Mesenteric fat pad (tissue), 1 donor: ENCODE results near the gene RBMS3. TPM values are rescaled to one million over a fixed set of nuclear protein-coding genes. Genes with fewer than 3 reads are reported as not detected.
"Not testable (repeated sequence)": the region's sequence is repeated elsewhere in the genome, so short reads cannot be mapped to it uniquely, and the experiment has no call there.

Experiments used
- DNase-seq: peaks from one replicate; pipeline ENCODE4 v3.0.0-alpha.2; 2020; ENCODE audit warnings: low spot score
- total RNA-seq: library from RNA; stranded (reverse); fragmentation: NEBNext Ultra II Directional; extraction: Animal tissue kit (Norgen Biotek cat#: 25700); gene quantifications from one replicate; pipeline ENCODE4 v1.2.1, GENCODE V29; 2021
- donor health status: DM: yes; HTN: yes; CAD: no.

Gene RBMS3
- total RNA-seq, 1 donor from 2014 or later: 127 TPM

DNA sequence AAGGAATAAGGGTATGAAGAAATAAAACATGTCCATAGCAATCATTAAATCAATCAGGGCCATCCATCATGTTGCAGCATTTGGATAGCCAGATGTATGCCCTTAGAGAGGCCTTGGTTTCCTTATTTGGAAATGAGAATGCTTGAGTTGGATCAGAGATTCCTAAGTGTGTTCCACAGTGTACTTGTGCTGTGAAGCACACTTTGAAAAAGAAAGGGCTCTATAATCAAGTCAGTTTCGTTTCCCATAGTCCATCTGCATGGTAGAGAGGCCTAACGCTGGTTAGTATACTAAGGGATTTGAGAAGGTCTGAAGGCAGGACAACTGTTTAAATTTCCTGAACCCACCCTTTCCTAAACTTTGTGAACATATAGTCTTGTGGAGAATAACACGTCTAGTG is 30.9 kb downstream of the RBMS3 start:
- no peak for DNase-seq

DNA sequence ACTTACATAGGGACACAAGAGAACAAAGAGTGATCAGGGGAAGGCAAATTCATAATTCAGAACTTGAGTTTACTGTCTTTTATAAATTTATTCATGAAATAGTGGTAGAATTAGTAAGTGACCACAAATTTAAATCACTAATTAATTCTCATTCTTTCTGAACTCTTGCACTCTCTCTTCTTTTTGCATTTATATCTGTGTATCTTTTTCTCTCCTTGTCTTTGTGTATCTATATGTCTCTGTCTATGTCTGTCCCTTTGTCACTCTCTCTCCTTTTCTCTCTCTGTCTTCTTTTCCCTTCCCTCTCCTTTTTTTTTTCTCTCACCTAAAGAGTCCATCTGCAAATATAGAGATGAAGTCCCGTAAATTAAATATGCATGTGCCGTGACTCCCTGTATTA is 31.5 kb downstream of the RBMS3 start:
- DNase-seq: no peak

DNA sequence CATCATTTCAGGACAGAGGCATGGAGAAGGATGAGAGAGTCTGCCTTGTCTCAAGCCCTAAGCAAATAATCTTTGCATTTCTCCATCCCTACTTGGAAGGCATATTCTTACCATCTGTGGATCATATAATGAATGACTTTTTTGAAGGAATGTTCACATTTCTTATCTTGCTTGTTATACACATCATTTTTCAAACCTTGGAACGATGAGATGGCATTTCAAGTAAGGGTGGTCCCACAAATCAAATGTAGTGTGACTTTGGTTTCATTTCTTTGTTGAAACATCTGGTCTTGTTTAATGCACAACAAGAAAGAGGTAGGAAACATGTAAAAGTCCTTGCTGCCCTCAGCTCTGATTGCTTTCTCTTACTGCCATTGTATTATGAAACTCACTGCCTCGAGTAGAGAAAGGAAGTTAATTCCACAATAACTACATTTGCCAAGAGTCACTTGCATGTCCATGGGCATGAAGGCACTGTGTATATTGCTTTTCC is 32.1 kb downstream of the RBMS3 start:
- no peak for DNase-seq

DNA sequence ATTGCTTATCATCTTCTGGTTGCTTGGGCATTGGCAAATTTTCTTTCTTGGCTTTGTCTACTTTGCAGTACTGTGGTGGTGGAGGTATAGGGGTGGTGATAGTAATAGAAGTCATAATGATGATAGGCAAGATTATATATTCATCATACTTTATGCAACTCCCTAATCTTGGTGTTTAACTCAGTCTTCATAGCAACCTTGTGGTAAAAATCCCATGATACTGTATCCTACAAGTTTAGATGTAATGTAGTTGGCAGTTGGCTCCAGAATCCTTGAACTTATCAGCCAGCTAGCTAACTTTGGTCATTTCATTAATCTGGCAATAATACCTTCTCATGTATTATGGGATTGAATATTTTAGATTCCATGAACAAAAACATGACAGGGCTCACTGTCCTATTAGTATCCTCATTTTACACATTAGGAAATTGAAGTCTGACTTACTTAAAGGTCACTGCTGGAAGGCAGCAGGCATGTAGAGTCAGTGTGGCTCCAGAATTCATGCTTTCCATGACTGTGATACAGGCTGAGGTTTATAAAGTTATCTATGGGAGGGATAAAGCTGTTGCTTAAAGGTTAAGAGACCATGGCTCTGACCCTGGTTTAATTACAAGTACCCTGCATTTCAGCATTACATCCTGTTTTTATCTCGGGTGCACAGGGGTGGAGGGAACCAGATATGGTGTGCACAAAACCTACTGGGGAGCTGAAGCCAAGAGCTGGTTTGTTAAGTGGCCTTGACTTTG is 33.3 kb downstream of the RBMS3 start:
- DNase-seq: no peak

DNA sequence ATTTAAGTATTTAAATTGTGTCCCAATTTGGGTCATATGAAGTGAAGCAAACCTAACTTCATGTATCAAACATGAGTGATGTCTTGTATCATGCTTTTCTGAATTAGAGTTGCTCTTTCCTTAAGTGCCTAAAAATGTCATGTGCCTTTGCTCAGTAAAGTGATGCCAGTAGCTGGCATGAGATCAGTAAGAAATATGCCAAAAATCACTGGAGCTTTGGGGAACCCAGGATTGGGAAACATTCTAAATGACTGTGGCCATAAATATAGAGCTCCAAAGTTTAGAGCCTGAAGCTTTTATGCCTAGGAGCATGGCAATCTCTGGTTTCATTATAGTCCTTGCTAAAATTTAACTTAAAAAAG is 33.8 kb downstream of the RBMS3 start:
- DNase-seq: no peak

DNA sequence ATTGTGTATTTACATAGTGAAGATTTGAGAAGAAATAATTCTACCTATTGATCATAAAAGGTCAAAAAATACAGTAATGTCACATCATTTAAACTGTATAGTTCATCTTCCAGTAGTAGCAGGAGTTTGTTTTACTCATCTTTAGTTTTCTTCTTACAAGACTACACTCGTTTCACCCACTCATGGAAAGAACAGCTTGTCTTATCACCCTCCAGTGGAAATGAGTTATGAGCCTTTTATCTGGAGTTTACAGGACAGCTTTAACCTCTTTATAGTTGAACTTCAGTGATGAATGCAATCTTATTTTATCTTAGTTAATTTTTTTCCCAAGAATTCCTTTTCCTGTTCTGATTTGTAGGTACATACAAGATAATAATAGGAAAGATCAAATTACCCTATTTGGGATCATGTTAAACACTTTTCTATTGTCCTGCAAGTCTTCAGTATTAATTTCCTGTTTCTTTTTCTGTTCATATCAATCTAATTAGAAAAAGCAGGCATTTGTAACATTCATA is 36.8 kb downstream of the RBMS3 start:
- DNase-seq: no peak

DNA sequence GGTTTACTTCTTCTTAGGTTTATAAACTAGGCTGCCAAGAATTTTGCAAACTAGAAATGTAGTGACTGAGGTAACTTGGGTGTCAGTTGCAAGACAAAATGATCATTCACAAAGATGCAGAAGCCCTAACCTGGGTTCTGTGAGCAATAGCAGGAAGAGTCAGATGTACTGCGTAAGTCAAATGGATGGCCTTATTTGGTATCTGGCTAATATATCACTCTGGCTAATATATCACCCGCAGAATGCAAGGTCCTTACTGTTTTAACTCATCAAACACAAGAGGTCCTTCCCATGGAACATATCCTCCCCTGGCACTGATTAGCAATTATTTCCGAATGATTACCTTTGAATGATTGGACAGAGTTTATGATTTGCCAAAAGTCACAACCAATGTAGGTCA is 37.4 kb downstream of the RBMS3 start:
- no peak for DNase-seq

DNA sequence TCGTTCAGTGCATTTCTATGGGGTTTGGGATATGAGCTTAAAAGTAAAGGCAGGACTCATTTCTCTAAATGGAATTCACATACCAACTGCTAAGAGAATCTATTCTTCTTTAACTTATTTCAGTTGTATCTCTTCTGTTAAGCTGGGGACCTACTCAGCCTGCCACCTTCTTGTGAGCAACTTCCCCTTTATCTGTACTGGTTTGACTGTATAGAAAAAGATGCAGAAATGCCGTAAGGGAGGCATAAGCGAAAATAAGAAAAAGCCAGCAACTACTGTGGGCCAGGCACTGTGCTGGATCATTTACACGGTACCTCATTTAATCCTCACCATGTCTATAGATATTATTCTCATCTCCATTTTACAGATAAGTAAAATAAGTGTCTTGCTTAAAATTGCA is 38.4 kb downstream of the RBMS3 start:
- no peak for DNase-seq

DNA sequence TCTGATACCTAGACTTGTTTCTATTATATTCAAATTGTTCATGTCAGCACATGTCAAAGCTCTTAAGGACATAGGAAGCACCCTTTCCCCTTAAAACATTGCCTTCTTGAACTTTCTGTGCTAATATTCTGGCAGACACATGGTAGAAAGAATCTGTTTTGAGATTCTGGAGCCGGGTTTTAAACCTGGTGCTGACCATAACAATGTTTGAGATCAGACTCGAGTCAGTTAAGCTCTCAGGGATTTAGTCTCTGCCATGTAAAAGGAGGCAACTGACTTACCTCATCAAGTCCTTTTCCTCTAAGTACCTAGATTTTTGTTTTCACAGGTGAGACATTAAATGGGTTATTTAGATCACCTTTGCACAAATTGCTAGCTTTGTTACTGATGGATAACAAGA is 38.9 kb downstream of the RBMS3 start:
- DNase-seq: no peak

DNA sequence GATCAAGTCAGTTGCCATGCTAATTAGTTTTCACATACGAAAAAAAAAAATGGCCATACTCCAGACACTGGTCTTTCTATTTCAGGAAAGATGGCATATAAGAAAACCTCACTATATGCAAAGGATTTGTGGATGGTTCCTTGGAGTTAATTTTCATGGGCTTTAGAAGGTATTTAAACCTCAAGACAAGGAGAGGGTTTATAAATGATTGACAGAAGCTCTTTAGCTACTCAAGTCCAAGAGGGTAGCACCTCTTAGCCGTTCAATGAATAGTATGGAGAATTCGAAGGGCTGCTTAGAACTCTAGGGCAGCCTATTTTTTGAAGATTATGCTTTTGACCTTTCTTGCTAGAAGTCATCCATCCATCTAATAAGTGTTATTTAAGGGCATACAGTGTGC is 41.7 kb downstream of the RBMS3 start:
- no peak for DNase-seq

DNA sequence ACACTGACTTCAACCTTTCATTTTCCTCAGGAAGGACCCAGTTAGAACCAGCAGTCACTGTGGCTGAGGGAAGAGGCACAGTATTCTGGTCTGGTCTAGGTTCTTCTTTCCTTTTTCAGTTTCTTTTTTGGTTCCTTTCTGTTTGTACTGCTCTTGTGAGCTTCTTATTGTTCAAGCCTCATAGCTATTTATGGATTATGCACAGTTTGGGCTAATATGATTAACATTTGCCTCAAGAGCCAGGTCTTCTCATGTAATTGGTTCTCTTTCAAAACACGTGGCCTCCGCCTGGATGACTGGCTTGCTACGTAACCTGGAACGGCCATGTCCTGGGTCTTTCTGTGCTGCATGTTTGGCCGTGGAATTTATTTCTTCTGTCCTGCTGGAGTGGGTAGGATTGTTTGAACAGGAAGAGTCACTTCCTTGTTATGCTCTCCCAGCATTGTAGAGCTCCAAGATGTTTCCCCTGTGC is 43.3 kb downstream of the RBMS3 start:
- DNase-seq: no peak

DNA sequence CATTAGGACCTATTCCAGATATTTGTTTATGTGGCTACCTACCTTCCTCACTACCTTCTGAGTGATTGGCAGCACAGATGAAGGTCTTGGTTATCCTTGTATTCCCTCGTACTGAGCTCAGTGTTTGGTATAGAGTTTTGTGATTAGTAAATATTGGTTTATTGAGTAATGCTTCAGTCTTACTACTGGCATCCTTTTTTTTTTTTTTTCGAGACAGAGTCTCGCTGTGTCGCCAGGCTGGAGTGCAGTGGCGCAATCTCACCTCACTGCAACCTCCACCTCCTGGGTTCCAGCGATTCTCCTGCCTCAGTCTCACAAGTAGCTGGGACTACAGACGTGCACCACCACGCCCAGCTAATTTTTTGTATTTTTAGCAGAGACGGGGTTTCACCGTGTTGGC is 45.7 kb downstream of the RBMS3 start:
- DNase-seq: not testable (repeated sequence)

DNA sequence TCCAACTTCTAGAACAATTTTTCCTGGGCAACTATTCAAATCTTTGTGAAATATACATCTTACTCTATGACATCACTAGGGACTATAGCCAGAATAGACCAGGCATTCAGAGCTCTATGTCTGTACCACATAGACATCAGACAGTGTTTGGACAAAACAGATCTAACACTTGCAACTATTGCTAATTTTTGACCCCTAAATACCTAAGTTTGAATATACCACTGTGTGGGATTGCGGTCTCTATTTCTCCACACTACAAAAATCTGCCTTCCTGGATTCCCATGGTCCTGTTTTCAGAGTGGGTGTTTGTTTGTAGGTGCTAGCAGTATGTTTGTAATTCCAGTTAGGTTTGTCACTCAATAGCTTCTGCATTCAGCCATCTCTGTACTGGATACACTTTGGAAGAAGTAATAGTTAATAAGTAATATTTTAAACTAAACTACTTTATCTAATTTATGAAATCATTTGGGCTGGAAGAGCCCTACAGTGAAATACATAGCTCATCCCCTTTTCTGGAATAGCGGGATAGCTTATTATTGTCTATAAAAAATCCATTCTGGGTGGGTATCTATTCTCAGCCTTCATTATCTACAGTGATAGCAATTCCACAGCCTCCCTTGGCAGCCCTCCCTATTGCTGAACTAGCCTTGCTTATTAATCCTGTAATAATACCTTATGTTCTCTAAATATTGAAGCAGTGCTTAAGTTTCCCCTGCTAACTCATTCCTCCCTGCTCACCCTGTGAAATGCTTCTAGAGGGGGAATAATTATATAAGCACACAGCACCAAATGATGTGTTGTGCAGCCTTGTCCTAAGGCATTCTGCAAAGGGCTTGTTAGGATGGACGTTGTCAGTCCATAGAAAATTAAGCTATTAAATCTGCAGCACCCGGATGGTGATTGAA is 49.4 kb downstream of the RBMS3 start:
- DNase-seq: no peak

DNA sequence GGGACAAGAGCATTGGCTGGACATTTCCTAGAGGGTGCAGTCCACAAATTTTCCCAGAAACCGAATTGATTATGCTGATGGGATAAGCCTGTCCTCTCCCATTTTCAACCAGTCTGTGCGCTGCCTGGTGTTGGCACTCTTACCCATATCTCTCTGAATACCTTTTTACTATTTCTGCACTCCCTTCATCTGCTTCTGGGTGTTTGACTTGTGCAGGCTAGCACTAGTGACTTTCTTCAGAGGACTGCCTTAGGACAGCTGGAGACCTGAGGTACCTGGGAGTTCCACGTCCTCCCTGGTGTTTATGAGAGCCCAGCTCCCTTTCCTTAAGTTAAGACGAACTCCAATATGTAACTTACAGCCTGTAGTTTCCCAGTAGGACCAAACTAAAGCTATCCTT is 50.2 kb downstream of the RBMS3 start:
- no peak for DNase-seq

DNA sequence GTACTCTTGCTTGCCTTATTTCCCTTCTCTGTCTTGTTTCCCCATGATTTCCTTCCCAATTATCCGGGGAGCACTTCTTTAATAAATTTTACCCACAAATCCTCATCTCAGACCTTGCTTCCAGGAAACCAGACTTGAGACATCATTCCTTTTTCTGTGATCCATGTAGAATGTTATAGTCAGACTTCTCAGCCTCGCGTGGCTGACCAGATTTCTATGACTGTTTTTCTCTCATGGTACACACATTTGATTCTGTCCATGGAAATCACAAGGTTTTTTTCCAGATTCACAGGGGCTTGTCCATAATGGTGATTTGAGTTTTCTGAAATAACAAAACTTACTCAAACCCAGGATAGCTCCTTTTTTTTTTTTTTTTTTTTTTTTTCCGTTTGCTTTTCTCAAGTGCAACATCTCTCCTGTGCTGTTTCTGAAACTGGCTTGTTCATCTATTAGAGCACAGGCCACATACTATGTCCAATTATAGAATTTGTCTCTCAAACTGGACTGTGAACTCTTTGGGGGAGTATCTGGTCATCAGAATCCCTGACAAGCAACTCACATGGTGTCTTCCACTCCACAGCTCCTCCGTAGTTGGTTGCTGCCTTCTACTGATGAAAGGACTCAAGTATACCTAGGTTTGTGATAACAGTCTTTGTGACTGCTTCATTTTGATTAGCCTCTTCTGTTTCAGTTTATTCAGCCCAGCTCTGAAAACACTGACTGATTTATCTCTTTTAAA is 50.8 kb downstream of the RBMS3 start:
- no peak for DNase-seq

DNA sequence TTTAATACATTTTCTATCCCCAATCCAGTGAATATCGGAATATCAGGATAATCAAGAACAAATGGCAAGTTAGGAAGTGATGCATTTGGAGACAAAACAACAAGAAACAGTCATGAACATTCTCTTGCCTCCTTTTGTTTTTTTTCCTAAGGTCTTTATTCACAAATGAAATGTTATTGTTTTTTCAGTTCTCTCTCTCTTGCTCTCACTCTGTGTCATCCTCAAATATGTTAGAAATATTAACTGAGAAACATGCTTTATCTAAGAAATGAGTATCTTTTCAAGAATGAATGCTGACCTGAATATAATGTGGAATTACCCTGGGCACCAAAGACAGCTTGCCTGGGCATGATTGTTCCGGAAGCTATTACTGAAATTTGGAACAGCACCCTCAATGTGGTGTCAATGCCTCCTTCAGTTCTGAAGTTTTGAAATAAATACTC is 51.3 kb downstream of the RBMS3 start:
- no peak for DNase-seq

DNA sequence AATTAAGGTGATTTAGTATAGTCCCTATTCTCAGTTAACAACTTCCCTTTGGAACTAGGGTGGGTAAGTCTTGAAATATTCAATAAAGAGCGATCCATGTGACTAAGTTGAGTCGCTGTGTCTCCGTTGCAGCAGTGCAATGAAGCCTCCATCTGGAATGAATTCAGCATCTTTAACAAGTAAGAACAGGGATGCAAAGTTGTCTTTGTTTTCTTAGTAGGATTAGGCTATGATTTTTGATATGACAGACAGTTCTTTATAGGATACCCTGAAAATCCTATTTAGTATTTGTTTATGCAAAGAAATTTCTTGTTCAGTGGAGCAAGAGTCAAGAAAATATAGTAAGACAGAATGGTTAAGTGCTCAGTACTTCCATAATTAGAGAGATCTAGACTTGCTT is 52.7 kb downstream of the RBMS3 start:
- DNase-seq: no peak

DNA sequence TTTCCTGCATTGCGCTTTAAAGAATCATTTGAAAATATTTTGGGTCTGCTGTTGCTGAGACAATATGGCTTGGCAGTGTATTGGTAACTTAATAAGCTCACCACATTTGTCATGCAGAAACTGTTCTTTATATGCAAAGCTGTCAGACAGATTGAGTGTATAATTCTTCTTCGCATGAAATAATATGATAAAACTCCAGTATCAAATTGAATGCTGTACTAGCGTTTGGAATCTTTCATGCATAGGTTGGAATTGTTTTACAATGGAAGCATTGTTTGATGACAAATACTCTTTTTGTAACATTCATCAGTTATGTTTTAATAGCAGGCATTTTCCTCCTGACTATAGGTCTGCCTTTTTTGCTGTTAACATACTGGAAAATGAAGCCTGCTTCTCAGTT is 53.8 kb downstream of the RBMS3 start:
- DNase-seq: no peak

DNA sequence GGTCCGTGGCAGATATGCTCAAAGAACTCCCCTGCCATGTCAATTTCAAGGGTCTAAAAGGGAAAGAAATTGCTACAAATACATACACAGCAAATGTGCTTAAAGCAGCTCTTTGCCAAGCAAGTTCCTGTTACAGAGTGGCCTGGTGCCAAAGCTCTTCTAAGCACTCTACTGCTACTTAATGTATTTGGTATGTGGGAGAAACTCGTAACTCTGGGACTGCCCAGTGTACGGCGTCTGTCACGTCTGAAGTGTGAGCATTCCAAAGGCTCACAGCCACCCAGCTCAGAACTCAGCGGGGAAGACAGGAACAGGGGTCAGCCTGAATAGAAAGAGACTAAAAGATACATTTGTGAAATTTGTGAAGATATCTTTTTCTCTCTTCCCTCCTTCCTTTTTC is 54.6 kb downstream of the RBMS3 start:
- DNase-seq: no peak

DNA sequence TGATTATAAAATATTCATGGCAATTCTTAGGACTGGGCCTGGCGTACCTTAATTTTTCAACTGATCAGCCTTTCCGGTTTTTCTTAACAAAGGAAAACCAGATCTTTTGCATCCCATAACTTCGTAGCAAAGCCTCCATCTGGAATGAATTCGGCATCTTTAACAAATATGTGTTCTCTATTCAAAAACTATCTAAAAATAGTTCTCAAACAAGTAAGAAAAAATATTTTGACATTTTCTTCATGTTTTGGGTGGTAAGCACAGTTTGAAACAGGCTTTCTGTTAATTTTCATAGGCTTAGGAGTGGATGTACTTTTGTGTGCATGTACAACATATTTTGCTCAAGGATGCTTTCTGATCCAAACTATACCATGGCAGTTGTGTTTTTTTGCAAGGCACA is 55.1 kb downstream of the RBMS3 start:
- no peak for DNase-seq

DNA sequence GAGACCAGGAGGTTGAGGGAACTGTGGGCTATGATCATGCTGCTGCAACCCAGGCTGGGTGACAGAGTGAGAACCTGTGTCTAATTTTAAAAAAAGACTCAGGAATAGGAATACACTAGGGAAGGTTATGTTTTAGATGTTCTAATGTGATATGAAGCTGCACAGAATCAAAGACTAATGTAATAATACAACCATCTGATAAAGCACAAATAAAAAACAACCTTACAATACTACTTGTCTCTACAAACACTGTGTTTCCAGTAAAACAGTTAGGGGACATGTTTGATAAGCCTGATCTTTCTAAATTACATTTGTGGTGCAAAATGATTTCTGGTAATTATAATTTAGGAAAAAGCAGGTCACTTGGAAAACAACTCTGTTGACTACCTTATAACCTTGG is 56.7 kb downstream of the RBMS3 start:
- DNase-seq: no peak
